Suprapubic skin (tissue), 4 donors: ENCODE measurements around the gene FRMD1. TPM values are rescaled to one million over a fixed set of nuclear protein-coding genes. Genes with fewer than 3 reads are reported as not detected.

Source experiments
- DNase-seq, 2 donors: peaks; one replicate each; pipeline ENCODE4 v3.0.0-alpha.2; 2019; ENCODE audit warnings: low spot score in 2 of 2
- H3K27ac ChIP-seq: fragments of 200-600 bp; sonication (generic); one replicate; pipeline ENCODE4 v1.5.1; 2019
- H3K27me3 ChIP-seq: fragments of 200-600 bp; sonication (generic); one replicate; pipeline ENCODE4 v1.5.1; 2019
- H3K36me3 ChIP-seq: fragments of 200-600 bp; sonication (generic); one replicate; pipeline ENCODE4 v1.5.1; 2019
- H3K4me1 ChIP-seq: fragments of 200-600 bp; sonication (generic); one replicate; pipeline ENCODE4 v1.5.1; 2019
- H3K4me3 ChIP-seq: fragments of 200-600 bp; sonication (generic); one replicate; pipeline ENCODE4 v1.5.1; 2019; ENCODE audit warnings: mild to moderate bottlenecking
- H3K9me3 ChIP-seq: fragments of 200-600 bp; sonication (generic); one replicate; pipeline ENCODE4 v1.5.1; 2019
- CTCF ChIP-seq, 2 donors: fragments of 200-600 bp in 1 of 2; fragments of 450-650 bp in 1 of 2; sonication (generic) in 1 of 2; IDR thresholded peaks; one replicate each; pipeline ENCODE4 v1.5.1; 2016 to 2019; ENCODE audit warnings: antibody characterized with exemption in 2 of 2, mild to moderate bottlenecking in 1 of 2, moderate library complexity in 1 of 2
- EP300 ChIP-seq: sonication (generic); formaldehyde crosslinking; IDR thresholded peaks from one replicate; pipeline ENCODE4 v1.6.1; 2017; ENCODE audit warnings: antibody characterized with exemption
- POLR2A ChIP-seq, 2 donors: fragments of 450-650 bp; IDR thresholded peaks; one replicate each; pipeline ENCODE4 v1.6.1; 2017; ENCODE audit warnings: antibody characterized with exemption in 2 of 2, mild to moderate bottlenecking in 2 of 2, moderate library complexity in 2 of 2
- POLR2AphosphoS5 ChIP-seq, 3 donors: sonication (generic); formaldehyde crosslinking; IDR thresholded peaks; one replicate each; pipeline ENCODE4 v1.6.1; 2017; ENCODE audit warnings: antibody characterized with exemption in 3 of 3
- WGBS: methylation state at CpG from one replicate; pipeline ENCODE4 v1.1.5; 2018; 5-methylcytosine and 5-hydroxymethylcytosine counted together
- total RNA-seq, 4 donors: library from RNA; depleted of rRNA; stranded (reverse); fragments of >200 nt; gene quantifications; one replicate each; pipeline ENCODE4 v1.1.0, GENCODE V29; 2016

FRMD1 gene
- total RNA-seq, 4 donors from 2014 or later, result 0.64 to 2.6 (median 1.5) TPM

- Histone ChIP-seq H3K4me3 (no peak overlapping the region), H3K36me3 (no peaks in the 10 kb centered on the region), H3K9me3 (no peaks in the 10 kb centered on the region), H3K27ac (peak overlapping the region; percentile 9), H3K27me3 (no peaks in the 10 kb centered on the region), H3K4me1 (peaks cover 25% of the 10 kb centered on the region)
- TF ChIP-seq EP300 (no peak), POLR2A (IDR thresholded peaks at IDR 0.05) (no peak), POLR2AphosphoS5 (IDR thresholded peaks at IDR 0.05) (no peak), CTCF (IDR thresholded peaks at IDR 0.05) (no peak)
- peak; percentile 44 to 61 for DNase-seq
- 91% methylated on average over 13 of the region's 13 CpGs for WGBS
Measured at GRCh38 chr6:168038576-168039140, 40.4 kb downstream of the FRMD1 start.

GRCh38 chr6:168037856-168038255, 41.2 kb downstream of the FRMD1 start:
- Histone ChIP-seq H3K4me3 (no peak overlapping the region), H3K27ac (peak overlapping the region; percentile 21), H3K4me1 (peaks cover 25% of the 10 kb centered on the region), H3K9me3 (no peaks in the 10 kb centered on the region), H3K36me3 (no peaks in the 10 kb centered on the region), H3K27me3 (no peaks in the 10 kb centered on the region)
- TF ChIP-seq POLR2A (IDR thresholded peaks at IDR 0.05) (no peak), POLR2AphosphoS5 (IDR thresholded peaks at IDR 0.05) (no peak), EP300 (no peak), CTCF (IDR thresholded peaks at IDR 0.05) (no peak)
- WGBS, result 67% methylated on average over 5 of the region's 5 CpGs
- peak in 1 of 2 donors; percentile 30 for DNase-seq

GRCh38 chr6:168037242-168037641, 41.8 kb downstream of the FRMD1 start:
- 57% methylated on average over 6 of the region's 6 CpGs for WGBS
- peak; percentile 45 to 72 for DNase-seq
- Histone ChIP-seq H3K4me3 (no peak overlapping the region), H3K27ac (peak overlapping the region; percentile 79), H3K4me1 (peaks cover 25% of the 10 kb centered on the region), H3K27me3 (no peaks in the 10 kb centered on the region), H3K36me3 (no peaks in the 10 kb centered on the region), H3K9me3 (no peaks in the 10 kb centered on the region)
- TF ChIP-seq POLR2AphosphoS5 (IDR thresholded peaks at IDR 0.05), result peak in 1 of 3 donors; percentile 17
- TF ChIP-seq POLR2A (IDR thresholded peaks at IDR 0.05), result no peak

GRCh38 chr6:168035661-168036545, 43.1 kb downstream of the FRMD1 start:
- 59% methylated on average over 29 of the region's 29 CpGs for WGBS
- Histone ChIP-seq H3K27me3 (no peaks in the 10 kb centered on the region), H3K4me3 (peak overlapping the region; percentile 51), H3K36me3 (no peaks in the 10 kb centered on the region), H3K4me1 (peaks cover 33% of the 10 kb centered on the region), H3K9me3 (no peaks in the 10 kb centered on the region), H3K27ac (peak overlapping the region; percentile 79)
- TF ChIP-seq POLR2AphosphoS5 (IDR thresholded peaks at IDR 0.05) (no peak), CTCF (IDR thresholded peaks at IDR 0.05) (no peak), EP300 (no peak), POLR2A (IDR thresholded peaks at IDR 0.05) (no peak)
- DNase-seq, result peak; percentile 65 to 77

- TF ChIP-seq POLR2AphosphoS5 (IDR thresholded peaks at IDR 0.05) (no peak), CTCF (IDR thresholded peaks at IDR 0.05) (no peak), EP300 (no peak), POLR2A (IDR thresholded peaks at IDR 0.05) (no peak)
- Histone ChIP-seq H3K36me3 (no peaks in the 10 kb centered on the region), H3K27ac (peak overlapping the region; percentile 79), H3K4me1 (peaks cover 33% of the 10 kb centered on the region), H3K27me3 (no peaks in the 10 kb centered on the region), H3K9me3 (no peaks in the 10 kb centered on the region), H3K4me3 (peak overlapping the region; percentile 51)
- peak; percentile 77 to 85 for DNase-seq
- 67% methylated on average over 23 of the region's 45 CpGs for WGBS
Measured at GRCh38 chr6:168035098-168035660, 43.8 kb downstream of the FRMD1 start.
